ENCODE data around the gene MAP1LC3B.

MAP1LC3B gene

DNA sequence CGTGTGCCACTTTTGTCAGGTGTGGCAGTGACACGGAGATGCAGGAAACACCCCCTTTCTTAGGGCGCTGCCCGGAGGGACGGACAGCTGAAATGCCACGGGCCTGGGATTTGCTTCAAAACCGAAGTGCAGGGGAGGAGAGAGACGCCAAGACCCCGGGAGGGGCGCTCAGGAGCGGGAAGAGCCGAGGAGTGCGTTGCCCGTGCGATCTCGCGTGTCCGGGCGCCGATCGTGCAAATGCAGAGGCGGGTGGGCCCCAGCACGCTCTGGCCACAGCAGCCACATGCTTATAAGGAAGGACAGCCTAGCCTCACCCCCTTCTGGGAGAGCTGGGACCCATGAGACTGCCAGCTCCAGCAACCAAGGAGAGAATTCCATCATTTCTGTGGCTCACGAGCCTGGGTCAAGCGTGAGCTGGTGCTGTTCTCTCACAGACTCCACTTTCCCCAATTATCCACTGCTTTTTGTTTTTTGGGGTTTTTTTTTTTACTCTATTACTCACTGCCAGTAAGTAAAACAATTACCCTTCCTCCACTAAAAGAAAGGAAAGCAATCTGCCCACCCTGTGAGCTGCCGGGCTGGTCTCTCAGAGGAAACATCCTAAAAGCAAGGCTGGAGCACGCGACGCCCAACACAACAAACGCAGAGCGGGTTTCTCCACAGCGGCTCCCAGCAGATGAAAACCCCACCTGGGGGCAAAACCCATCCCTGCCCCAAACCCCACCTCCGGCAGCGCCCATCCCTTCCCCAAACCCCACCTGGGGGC, 47.8 kb upstream of the MAP1LC3B start:
- Histone ChIP-seq H3K4me3 (ENCODE audit: severe bottlenecking) (no peak overlapping the region), H3K27ac (ENCODE audit: poor library complexity, severe bottlenecking) (no peak overlapping the region), H3K4me1 (ENCODE audit: insufficient read depth, poor library complexity, severe bottlenecking) (no peaks in the 10 kb centered on the region), H3K27me3 (ENCODE audit: insufficient read depth, poor library complexity, severe bottlenecking) (no peaks in the 10 kb centered on the region), H3K36me3 (ENCODE audit: low read depth) (peaks cover 46% of the 10 kb centered on the region), H3K9me3 (ENCODE audit: severe bottlenecking) (no peaks in the 10 kb centered on the region)
- no peak for ATAC-seq (ENCODE audit: low read depth)
- DNase-seq (ENCODE audit: low spot score), result no peak
- TF ChIP-seq, protein P1, sequence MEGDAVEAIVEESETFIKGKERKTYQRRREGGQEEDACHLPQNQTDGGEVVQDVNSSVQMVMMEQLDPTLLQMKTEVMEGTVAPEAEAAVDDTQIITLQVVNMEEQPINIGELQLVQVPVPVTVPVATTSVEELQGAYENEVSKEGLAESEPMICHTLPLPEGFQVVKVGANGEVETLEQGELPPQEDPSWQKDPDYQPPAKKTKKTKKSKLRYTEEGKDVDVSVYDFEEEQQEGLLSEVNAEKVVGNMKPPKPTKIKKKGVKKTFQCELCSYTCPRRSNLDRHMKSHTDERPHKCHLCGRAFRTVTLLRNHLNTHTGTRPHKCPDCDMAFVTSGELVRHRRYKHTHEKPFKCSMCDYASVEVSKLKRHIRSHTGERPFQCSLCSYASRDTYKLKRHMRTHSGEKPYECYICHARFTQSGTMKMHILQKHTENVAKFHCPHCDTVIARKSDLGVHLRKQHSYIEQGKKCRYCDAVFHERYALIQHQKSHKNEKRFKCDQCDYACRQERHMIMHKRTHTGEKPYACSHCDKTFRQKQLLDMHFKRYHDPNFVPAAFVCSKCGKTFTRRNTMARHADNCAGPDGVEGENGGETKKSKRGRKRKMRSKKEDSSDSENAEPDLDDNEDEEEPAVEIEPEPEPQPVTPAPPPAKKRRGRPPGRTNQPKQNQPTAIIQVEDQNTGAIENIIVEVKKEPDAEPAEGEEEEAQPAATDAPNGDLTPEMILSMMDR (IDR thresholded peaks at IDR 0.05; ENCODE audit: poor library complexity, severe bottlenecking), result no peak

DNA sequence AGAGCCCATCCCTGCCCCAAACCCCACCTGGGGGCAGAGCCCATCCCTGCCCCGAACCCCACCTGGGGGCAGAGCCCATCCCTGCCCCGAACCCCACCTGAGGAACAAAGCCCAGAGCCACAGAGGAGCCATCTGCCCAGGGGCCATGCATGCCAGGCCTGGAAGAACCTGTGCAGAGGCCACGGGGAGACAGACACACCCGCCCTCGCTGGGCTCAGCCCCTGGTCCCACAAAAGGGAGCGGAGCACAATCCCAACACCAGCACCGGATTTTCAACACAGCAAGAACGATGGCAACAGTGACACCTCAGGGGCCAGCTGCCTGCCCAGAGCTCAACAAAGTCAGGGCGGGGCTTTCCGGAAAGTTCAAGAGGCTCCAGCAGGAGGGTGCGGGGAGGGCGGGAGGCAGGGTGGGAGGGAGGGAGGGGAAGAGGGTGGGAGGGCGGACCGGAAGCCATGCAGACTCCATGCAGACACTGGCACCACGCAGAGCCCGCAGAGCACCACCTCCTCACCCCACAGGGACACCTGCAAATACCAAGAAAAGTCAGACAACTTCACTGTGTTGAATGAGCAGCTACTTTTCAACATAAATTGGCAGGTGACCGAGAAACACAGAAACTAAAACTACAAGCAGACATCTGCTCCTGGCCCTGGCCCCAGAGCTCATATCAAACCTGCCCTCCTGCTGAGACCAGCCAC, 47.1 kb upstream of the MAP1LC3B start:
- H3K9me3 ChIP-seq (ENCODE audit: severe bottlenecking), result no peaks in the 10 kb centered on the region
- no peak for ATAC-seq (ENCODE audit: low read depth)
- H3K27ac ChIP-seq (ENCODE audit: poor library complexity, severe bottlenecking), result no peak overlapping the region
- DNase-seq (ENCODE audit: low spot score), result peak; percentile 46
- TF ChIP-seq, protein P1 (IDR thresholded peaks at IDR 0.05; ENCODE audit: poor library complexity, severe bottlenecking), result no peak
- H3K36me3 ChIP-seq (ENCODE audit: low read depth), result peaks cover 41% of the 10 kb centered on the region
- no peaks in the 10 kb centered on the region for H3K4me1 ChIP-seq (ENCODE audit: insufficient read depth, poor library complexity, severe bottlenecking)
- no peak overlapping the region for H3K4me3 ChIP-seq (ENCODE audit: severe bottlenecking)
- H3K27me3 ChIP-seq (ENCODE audit: insufficient read depth, poor library complexity, severe bottlenecking), result no peaks in the 10 kb centered on the region

DNA sequence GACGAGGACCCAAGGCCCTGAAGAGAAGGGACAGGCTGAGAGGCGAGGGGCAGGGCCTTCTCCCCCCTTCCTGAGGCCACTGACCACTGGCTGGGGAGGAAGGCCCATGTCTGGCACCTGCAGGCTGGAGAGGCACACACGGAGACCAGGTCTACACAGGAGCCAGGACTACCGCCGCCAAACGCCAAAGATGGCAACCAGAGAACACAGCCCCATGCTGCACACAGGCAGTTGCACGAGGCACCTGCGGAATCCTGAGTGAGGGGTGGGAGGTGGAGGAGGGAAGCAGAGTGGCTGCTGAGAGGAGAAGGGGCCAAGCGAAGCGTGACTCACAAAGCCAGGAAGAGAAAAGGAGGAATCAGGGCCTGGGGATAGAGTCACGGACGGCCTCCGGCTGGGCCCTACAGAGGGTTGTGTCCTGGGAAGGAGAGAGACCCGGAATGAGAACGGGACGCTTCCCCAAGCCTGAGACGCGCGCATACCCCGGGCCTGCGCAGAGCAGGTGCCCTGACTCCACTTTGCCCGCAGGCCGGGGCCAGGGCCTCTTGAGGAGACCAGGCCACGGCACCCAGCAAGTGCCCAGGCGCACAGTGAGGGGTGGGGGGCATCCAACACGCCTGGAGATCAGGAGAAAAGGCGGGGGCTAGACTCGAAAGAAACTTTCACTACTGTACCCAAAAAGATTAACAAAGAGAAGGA, 46.3 kb upstream of the MAP1LC3B start:
- H3K27ac ChIP-seq (ENCODE audit: poor library complexity, severe bottlenecking), result no peak overlapping the region
- TF ChIP-seq, protein P1 (IDR thresholded peaks at IDR 0.05; ENCODE audit: poor library complexity, severe bottlenecking), result no peak
- no peak for ATAC-seq (ENCODE audit: low read depth)
- H3K9me3 ChIP-seq (ENCODE audit: severe bottlenecking), result no peaks in the 10 kb centered on the region
- H3K36me3 ChIP-seq (ENCODE audit: low read depth), result peaks cover 33% of the 10 kb centered on the region
- DNase-seq (ENCODE audit: low spot score), result peak; percentile 59
- no peaks in the 10 kb centered on the region for H3K4me1 ChIP-seq (ENCODE audit: insufficient read depth, poor library complexity, severe bottlenecking)
- H3K4me3 ChIP-seq (ENCODE audit: severe bottlenecking), result no peak overlapping the region
- no peaks in the 10 kb centered on the region for H3K27me3 ChIP-seq (ENCODE audit: insufficient read depth, poor library complexity, severe bottlenecking)

DNA sequence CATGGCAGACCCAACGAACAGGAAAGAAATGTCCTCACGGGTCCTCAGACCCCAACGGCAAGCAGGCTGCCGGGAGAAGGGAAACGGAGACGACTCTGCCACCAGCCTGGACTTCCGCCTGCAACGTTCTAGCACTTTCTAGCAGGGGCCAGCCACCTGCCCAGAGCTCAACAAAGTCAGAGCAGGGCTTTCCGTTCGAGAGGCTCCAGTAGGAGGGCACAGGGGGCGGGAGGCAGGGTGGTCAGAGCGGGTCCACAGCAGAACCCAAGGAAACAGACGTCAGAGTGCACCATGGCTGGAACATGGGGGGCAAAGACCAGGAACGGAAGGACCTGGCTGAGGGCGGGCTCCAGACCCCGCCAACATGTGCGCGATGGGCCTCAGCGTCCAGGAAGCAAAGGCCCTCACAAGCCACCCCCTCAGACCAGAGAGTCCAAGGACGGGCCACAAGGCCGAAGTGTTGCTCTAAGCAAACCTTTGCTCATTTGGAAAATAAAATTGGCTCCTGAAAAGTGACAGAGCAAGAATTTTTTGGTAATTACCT, 45.5 kb upstream of the MAP1LC3B start:
- no peak overlapping the region for H3K27ac ChIP-seq (ENCODE audit: poor library complexity, severe bottlenecking)
- no peaks in the 10 kb centered on the region for H3K27me3 ChIP-seq (ENCODE audit: insufficient read depth, poor library complexity, severe bottlenecking)
- no peaks in the 10 kb centered on the region for H3K4me1 ChIP-seq (ENCODE audit: insufficient read depth, poor library complexity, severe bottlenecking)
- no peak overlapping the region for H3K4me3 ChIP-seq (ENCODE audit: severe bottlenecking)
- ATAC-seq (ENCODE audit: low read depth) (no peak), DNase-seq (ENCODE audit: low spot score) (peak; percentile 42)
- no peaks in the 10 kb centered on the region for H3K9me3 ChIP-seq (ENCODE audit: severe bottlenecking)
- TF ChIP-seq, protein P1 (IDR thresholded peaks at IDR 0.05; ENCODE audit: poor library complexity, severe bottlenecking), result no peak
- peaks cover 28% of the 10 kb centered on the region for H3K36me3 ChIP-seq (ENCODE audit: low read depth)
